Stomach (tissue), 4 donors: ENCODE measurements around the gene CARD10.

Source experiments
- CTCF ChIP-seq, 7 experiments: fragments of 450-650 bp in 4 of 7; fragments of 200-600 bp in 3 of 7; sonication (generic) in 3 of 7; IDR thresholded peaks; one replicate each; pipeline ENCODE4 v1.5.1; 2016 to 2019; ENCODE audit warnings: antibody characterized with exemption in 7 of 7, control low read depth in 2 of 7, mild to moderate bottlenecking in 1 of 7
- EP300 ChIP-seq: sonication (generic); formaldehyde crosslinking; IDR thresholded peaks from one replicate; pipeline ENCODE4 v1.6.1; 2017; ENCODE audit warnings: antibody characterized with exemption
- POLR2A ChIP-seq, 4 donors: fragments of 450-650 bp; IDR thresholded peaks; one replicate each; pipeline ENCODE4 v1.6.1; 2016; ENCODE audit warnings: antibody characterized with exemption in 4 of 4, control low read depth in 2 of 4, mild to moderate bottlenecking in 1 of 4, moderate library complexity in 1 of 4
- POLR2AphosphoS5 ChIP-seq, 3 donors: sonication (generic); formaldehyde crosslinking; IDR thresholded peaks; one replicate each; pipeline ENCODE4 v1.6.1; 2016; ENCODE audit warnings: antibody characterized with exemption in 3 of 3

- no peak for TF ChIP-seq CTCF (IDR thresholded peaks at IDR 0.05)
- TF ChIP-seq POLR2A (IDR thresholded peaks at IDR 0.05), result no peak
- no peak for TF ChIP-seq POLR2AphosphoS5 (IDR thresholded peaks at IDR 0.05)
- TF ChIP-seq EP300, result no peak
These were observed 1.6 kb upstream of the CARD10 start for GRCh38 chr22:37520776-37521191.
